Measurements from ENCODE around the gene ZDHHC14. TPM values are rescaled to one million over a fixed set of nuclear protein-coding genes. Genes with fewer than 3 reads are reported as not detected.

ZDHHC14 gene
- total and polyA plus RNA-seq, 2 experiments from 2014 or later: 3.0 to 7.4 TPM

DNA sequence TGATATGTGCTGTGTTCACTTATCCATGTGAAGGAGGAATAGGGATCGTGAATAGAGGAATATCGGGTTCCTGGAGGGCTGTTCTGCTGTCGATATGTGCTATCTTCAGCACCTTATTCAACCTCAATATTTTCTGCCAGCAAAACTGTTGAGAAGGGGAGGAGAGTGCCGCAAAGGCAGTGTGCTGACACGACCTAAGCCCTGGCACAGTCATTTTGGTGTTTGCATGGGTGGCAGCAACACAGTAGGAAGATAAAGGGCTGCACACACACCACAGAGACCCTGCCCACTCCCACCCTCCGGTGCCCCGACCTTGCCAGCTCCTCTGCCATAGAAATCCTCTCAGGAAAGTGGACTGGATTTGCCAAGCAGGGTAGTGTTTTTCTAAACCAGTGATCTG lies 47.0 kb downstream of the ZDHHC14 start:
- H2AFZ ChIP-seq: no peak overlapping the region
- no peaks in the 10 kb centered on the region for H3F3A ChIP-seq (replicated peaks; ENCODE audit: low read depth)
- no peak overlapping the region for H3K4me3 ChIP-seq
- H3K27ac ChIP-seq (ENCODE audit: low read depth): no peak overlapping the region
- H3K27ac Mint-ChIP-seq: no peak overlapping the region
- no peaks in the 10 kb centered on the region for H3K79me2 ChIP-seq (replicated peaks; ENCODE audit: insufficient read depth)
- H3K4me3 Mint-ChIP-seq: no peak overlapping the region
- peaks cover 50% of the 10 kb centered on the region for H3K4me1 Mint-ChIP-seq
- H3K9me3 Mint-ChIP-seq: no peaks in the 10 kb centered on the region
- H3K9me2 ChIP-seq (ENCODE audit: insufficient read depth): no peaks in the 10 kb centered on the region
- H4K20me1 ChIP-seq (replicated peaks; ENCODE audit: insufficient read depth): no peaks in the 10 kb centered on the region
- no peak for TF ChIP-seq ZNF114 (CRISPR knock-in tag; IDR thresholded peaks at IDR 0.05)
- TF ChIP-seq POLR2AphosphoS5 (IDR thresholded peaks at IDR 0.05; ENCODE audit: low read depth): no peak
- no peak for TF ChIP-seq CREB1 (CRISPR knock-in tag; IDR thresholded peaks at IDR 0.05; ENCODE audit: low read depth)
- no peak for TF ChIP-seq JUNB (IDR thresholded peaks at IDR 0.05; ENCODE audit: unreplicated experiment)
- TF ChIP-seq, protein P1, sequence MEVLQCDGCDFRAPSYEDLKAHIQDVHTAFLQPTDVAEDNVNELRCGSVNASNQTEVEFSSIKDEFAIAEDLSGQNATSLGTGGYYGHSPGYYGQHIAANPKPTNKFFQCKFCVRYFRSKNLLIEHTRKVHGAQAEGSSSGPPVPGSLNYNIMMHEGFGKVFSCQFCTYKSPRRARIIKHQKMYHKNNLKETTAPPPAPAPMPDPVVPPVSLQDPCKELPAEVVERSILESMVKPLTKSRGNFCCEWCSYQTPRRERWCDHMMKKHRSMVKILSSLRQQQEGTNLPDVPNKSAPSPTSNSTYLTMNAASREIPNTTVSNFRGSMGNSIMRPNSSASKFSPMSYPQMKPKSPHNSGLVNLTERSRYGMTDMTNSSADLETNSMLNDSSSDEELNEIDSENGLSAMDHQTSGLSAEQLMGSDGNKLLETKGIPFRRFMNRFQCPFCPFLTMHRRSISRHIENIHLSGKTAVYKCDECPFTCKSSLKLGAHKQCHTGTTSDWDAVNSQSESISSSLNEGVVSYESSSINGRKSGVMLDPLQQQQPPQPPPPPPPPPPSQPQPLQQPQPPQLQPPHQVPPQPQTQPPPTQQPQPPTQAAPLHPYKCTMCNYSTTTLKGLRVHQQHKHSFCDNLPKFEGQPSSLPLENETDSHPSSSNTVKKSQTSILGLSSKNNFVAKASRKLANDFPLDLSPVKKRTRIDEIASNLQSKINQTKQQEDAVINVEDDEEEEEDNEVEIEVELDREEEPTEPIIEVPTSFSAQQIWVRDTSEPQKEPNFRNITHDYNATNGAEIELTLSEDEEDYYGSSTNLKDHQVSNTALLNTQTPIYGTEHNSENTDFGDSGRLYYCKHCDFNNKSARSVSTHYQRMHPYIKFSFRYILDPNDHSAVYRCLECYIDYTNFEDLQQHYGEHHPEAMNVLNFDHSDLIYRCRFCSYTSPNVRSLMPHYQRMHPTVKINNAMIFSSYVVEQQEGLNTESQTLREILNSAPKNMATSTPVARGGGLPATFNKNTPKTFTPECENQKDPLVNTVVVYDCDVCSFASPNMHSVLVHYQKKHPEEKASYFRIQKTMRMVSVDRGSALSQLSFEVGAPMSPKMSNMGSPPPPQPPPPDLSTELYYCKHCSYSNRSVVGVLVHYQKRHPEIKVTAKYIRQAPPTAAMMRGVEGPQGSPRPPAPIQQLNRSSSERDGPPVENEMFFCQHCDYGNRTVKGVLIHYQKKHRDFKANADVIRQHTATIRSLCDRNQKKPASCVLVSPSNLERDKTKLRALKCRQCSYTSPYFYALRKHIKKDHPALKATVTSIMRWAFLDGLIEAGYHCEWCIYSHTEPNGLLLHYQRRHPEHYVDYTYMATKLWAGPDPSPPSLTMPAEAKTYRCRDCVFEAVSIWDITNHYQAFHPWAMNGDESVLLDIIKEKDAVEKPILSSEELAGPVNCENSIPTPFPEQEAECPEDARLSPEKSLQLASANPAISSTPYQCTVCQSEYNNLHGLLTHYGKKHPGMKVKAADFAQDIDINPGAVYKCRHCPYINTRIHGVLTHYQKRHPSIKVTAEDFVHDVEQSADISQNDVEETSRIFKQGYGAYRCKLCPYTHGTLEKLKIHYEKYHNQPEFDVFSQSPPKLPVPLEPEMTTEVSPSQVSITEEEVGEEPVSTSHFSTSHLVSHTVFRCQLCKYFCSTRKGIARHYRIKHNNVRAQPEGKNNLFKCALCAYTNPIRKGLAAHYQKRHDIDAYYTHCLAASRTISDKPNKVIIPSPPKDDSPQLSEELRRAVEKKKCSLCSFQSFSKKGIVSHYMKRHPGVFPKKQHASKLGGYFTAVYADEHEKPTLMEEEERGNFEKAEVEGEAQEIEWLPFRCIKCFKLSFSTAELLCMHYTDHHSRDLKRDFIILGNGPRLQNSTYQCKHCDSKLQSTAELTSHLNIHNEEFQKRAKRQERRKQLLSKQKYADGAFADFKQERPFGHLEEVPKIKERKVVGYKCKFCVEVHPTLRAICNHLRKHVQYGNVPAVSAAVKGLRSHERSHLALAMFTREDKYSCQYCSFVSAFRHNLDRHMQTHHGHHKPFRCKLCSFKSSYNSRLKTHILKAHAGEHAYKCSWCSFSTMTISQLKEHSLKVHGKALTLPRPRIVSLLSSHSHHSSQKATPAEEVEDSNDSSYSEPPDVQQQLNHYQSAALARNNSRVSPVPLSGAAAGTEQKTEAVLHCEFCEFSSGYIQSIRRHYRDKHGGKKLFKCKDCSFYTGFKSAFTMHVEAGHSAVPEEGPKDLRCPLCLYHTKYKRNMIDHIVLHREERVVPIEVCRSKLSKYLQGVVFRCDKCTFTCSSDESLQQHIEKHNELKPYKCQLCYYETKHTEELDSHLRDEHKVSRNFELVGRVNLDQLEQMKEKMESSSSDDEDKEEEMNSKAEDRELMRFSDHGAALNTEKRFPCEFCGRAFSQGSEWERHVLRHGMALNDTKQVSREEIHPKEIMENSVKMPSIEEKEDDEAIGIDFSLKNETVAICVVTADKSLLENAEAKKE (CRISPR knock-in tag; IDR thresholded peaks at IDR 0.05): no peak
- TF ChIP-seq STAT1 (IDR thresholded peaks at IDR 0.05; ENCODE audit: unreplicated experiment): no peak
- no peak for TF ChIP-seq EZH2phosphoT487 (IDR thresholded peaks at IDR 0.05; ENCODE audit: unreplicated experiment)
- TF ChIP-seq, protein P2, sequence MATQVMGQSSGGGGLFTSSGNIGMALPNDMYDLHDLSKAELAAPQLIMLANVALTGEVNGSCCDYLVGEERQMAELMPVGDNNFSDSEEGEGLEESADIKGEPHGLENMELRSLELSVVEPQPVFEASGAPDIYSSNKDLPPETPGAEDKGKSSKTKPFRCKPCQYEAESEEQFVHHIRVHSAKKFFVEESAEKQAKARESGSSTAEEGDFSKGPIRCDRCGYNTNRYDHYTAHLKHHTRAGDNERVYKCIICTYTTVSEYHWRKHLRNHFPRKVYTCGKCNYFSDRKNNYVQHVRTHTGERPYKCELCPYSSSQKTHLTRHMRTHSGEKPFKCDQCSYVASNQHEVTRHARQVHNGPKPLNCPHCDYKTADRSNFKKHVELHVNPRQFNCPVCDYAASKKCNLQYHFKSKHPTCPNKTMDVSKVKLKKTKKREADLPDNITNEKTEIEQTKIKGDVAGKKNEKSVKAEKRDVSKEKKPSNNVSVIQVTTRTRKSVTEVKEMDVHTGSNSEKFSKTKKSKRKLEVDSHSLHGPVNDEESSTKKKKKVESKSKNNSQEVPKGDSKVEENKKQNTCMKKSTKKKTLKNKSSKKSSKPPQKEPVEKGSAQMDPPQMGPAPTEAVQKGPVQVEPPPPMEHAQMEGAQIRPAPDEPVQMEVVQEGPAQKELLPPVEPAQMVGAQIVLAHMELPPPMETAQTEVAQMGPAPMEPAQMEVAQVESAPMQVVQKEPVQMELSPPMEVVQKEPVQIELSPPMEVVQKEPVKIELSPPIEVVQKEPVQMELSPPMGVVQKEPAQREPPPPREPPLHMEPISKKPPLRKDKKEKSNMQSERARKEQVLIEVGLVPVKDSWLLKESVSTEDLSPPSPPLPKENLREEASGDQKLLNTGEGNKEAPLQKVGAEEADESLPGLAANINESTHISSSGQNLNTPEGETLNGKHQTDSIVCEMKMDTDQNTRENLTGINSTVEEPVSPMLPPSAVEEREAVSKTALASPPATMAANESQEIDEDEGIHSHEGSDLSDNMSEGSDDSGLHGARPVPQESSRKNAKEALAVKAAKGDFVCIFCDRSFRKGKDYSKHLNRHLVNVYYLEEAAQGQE (IDR thresholded peaks at IDR 0.05; ENCODE audit: unreplicated experiment): no peak
- TF ChIP-seq NANOG (IDR thresholded peaks at IDR 0.05; ENCODE audit: borderline replicate concordance): no peak
- TF ChIP-seq, protein P3, sequence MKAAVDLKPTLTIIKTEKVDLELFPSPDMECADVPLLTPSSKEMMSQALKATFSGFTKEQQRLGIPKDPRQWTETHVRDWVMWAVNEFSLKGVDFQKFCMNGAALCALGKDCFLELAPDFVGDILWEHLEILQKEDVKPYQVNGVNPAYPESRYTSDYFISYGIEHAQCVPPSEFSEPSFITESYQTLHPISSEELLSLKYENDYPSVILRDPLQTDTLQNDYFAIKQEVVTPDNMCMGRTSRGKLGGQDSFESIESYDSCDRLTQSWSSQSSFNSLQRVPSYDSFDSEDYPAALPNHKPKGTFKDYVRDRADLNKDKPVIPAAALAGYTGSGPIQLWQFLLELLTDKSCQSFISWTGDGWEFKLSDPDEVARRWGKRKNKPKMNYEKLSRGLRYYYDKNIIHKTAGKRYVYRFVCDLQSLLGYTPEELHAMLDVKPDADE (IDR thresholded peaks at IDR 0.05): no peak
- TF ChIP-seq EZH2 (IDR thresholded peaks at IDR 0.05; ENCODE audit: low read depth, unreplicated experiment): no peak
- TF ChIP-seq, protein P4, sequence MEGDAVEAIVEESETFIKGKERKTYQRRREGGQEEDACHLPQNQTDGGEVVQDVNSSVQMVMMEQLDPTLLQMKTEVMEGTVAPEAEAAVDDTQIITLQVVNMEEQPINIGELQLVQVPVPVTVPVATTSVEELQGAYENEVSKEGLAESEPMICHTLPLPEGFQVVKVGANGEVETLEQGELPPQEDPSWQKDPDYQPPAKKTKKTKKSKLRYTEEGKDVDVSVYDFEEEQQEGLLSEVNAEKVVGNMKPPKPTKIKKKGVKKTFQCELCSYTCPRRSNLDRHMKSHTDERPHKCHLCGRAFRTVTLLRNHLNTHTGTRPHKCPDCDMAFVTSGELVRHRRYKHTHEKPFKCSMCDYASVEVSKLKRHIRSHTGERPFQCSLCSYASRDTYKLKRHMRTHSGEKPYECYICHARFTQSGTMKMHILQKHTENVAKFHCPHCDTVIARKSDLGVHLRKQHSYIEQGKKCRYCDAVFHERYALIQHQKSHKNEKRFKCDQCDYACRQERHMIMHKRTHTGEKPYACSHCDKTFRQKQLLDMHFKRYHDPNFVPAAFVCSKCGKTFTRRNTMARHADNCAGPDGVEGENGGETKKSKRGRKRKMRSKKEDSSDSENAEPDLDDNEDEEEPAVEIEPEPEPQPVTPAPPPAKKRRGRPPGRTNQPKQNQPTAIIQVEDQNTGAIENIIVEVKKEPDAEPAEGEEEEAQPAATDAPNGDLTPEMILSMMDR (conservative IDR thresholded peaks at IDR 0.05; ENCODE audit: low read depth in 2 of 2): no peak
- no peak for TF ChIP-seq ZNF331 (CRISPR knock-in tag; IDR thresholded peaks at IDR 0.05; ENCODE audit: low read depth)
- no peaks in the 10 kb centered on the region for H3K27me3 ChIP-seq (ENCODE audit: insufficient read depth)
- peaks cover 28% of the 10 kb centered on the region for H3K4me1 ChIP-seq (ENCODE audit: insufficient read depth)
- no peaks in the 10 kb centered on the region for H3K36me3 Mint-ChIP-seq (ENCODE audit: low read depth)
- no peak overlapping the region for H3K4me2 ChIP-seq
- no peak for ATAC-seq
- H3K36me3 ChIP-seq (ENCODE audit: insufficient read depth): no peaks in the 10 kb centered on the region
- DNase-seq (ENCODE audit: low spot score): no peak
- peaks cover 6% of the 10 kb centered on the region for H3K27me3 Mint-ChIP-seq (ENCODE audit: insufficient read depth, low read depth, poor library complexity)
